OCI-M1 (cell line): ENCODE measurements around the gene MUS81.
A peak's percentile ranks its signal among the peaks of the same experiment; 100 is the strongest.
"Not testable (repeated sequence)": the region's sequence is repeated elsewhere in the genome, so short reads cannot be mapped to it uniquely, and the experiment has no call there.

Source experiments
- DNase-seq: peaks from one replicate; lab custom pipeline; 2025; lab: John Stamatoyannopoulos, UW

MUS81 gene

GRCh38 chr11:65873318-65874156, 13.3 kb downstream of the MUS81 start:
- DNase-seq, result peak; percentile 94

GRCh38 chr11:65879617-65880016, 19.4 kb downstream of the MUS81 start, which contains the start of gene CTSW:
CTSW (plus strand) TSS chr11:65879837; CDS start chr11:65879855, 18 bp downstream.
- DNase-seq, result no peak

- no peak for DNase-seq
These were observed 19.8 kb downstream of the MUS81 start for GRCh38 chr11:65880027-65880426.

- DNase-seq, result no peak
These were observed 20.7 kb downstream of the MUS81 start for GRCh38 chr11:65880844-65881421.

- no peak for DNase-seq
These were observed 22.2 kb downstream of the MUS81 start for GRCh38 chr11:65882120-65883057.

- no peak for DNase-seq
These were observed 23.0 kb downstream of the MUS81 start for GRCh38 chr11:65883058-65883761.

GRCh38 chr11:65883786-65884715, 23.8 kb downstream of the MUS81 start:
- DNase-seq, result no peak

- peak; percentile 82 for DNase-seq
These were observed 24.5 kb downstream of the MUS81 start for GRCh38 chr11:65884716-65885092.

GRCh38 chr11:65885231-65885630, 25.0 kb downstream of the MUS81 start:
- DNase-seq, result no peak

GRCh38 chr11:65885808-65886536, 25.7 kb downstream of the MUS81 start:
- no peak for DNase-seq

- no peak for DNase-seq
These were observed 26.8 kb downstream of the MUS81 start for GRCh38 chr11:65886826-65887722.

- DNase-seq, result no peak
These were observed 27.5 kb downstream of the MUS81 start for GRCh38 chr11:65887723-65888162.

GRCh38 chr11:65888163-65888814, 28.1 kb downstream of the MUS81 start, which contains the start of gene FIBP:
FIBP (minus strand) TSS chr11:65888471; CDS start chr11:65888418, 53 bp downstream.
- peak; percentile 98 for DNase-seq

GRCh38 chr11:65890324-65891218, 30.3 kb downstream of the MUS81 start, which contains the start of gene CCDC85B:
CCDC85B (plus strand) TSS chr11:65890673; CDS start chr11:65890784, 111 bp downstream.
- DNase-seq, result peak; percentile 97

GRCh38 chr11:65891219-65892136, 31.2 kb downstream of the MUS81 start:
- peak; percentile 70 for DNase-seq

GRCh38 chr11:65892137-65892540, 31.9 kb downstream of the MUS81 start:
- not testable (repeated sequence) for DNase-seq
